GM12878 (cell line): ENCODE measurements around the gene TTLL11. TPM values are rescaled to one million over a fixed set of nuclear protein-coding genes. Genes with fewer than 3 reads are reported as not detected.
"Not testable (repeated sequence)": the region's sequence is repeated elsewhere in the genome, so short reads cannot be mapped to it uniquely, and the experiment has no call there.

ENCODE experiments used
- ATAC-seq: fragments of 200-7000 bp; cut with Tn5 transposase; 3 replicates; pipeline ENCODE4 v1.9.1; 2020; ENCODE audit warnings: mild to moderate bottlenecking, moderate library complexity
- BruUV-seq: library from RNA; stranded (reverse); fragments of 400-500 nt; replicated peaks from 2 replicates; lab custom pipeline; 2021; lab: Mats Ljungman, UMichigan
- CTCF ChIA-PET: fragments of 300-600 bp; sonication (Branson Sonifier 250); formaldehyde crosslinking; extraction: SDS; loops from one replicate; lab custom pipeline; 2021; ENCODE audit warnings: inconsistent platforms; lab: Yijun Ruan, JAX
- POLR2A ChIA-PET: fragments of 350-600 bp; formaldehyde crosslinking; extraction: SDS; loops from one replicate; lab custom pipeline; 2021; ENCODE audit warnings: inconsistent platforms; lab: Charles Lee
- RAD21 ChIA-PET: fragments of 300-600 bp; sonication (Branson Sonifier 250); formaldehyde crosslinking; loops from one replicate; lab custom pipeline; 2023; ENCODE audit warnings: antibody characterized with exemption; ENCODE audit not compliant: unreplicated experiment; lab: Charles Lee
- SMC1A ChIA-PET: fragments of 300-600 bp; sonication (Branson Sonifier 250); formaldehyde crosslinking; loops from one replicate; lab custom pipeline; 2023; ENCODE audit not compliant: unreplicated experiment, uncharacterized antibody; lab: Charles Lee
- DNase-seq: peaks from one replicate; pipeline ENCODE4 v3.0.0-alpha.2; 2011; ENCODE audit warnings: low read depth, low spot score
- FAIRE-seq: peaks from 3 replicates; lab custom pipeline; 2011; peaks lifted over from hg19 to GRCh38; lab: Jason Lieb, UNC
- H2AFZ ChIP-seq: 2 replicates; pipeline ENCODE4 v1.6.0; 2011; ENCODE audit warnings: low read depth, low read length, control low read depth; ENCODE audit not compliant: control insufficient read depth
- H3K27ac ChIP-seq: 2 replicates; pipeline ENCODE4 v1.5.1; 2011; ENCODE audit warnings: control low read depth; ENCODE audit not compliant: control insufficient read depth, insufficient read depth
- H3K27me3 ChIP-seq, 2 experiments: replicated peaks in 1 of 2; 2 replicates each; pipeline versions ENCODE4 v1.6.0 to v1.6.1; 2011; ENCODE audit warnings: low read length in 1 of 2; ENCODE audit not compliant: control insufficient read depth in 2 of 2, insufficient read depth in 2 of 2
- H3K36me3 ChIP-seq, 2 experiments: 2 replicates each; pipeline ENCODE4 v1.5.1; 2011; ENCODE audit warnings: low read length in 1 of 2; ENCODE audit not compliant: control insufficient read depth in 2 of 2, insufficient read depth in 2 of 2
- H3K4me1 ChIP-seq: 2 replicates; pipeline ENCODE4 v1.6.1; 2011; ENCODE audit warnings: mild to moderate bottlenecking, low read length, moderate library complexity, mixed read lengths; ENCODE audit not compliant: control insufficient read depth, insufficient read depth
- H3K4me2 ChIP-seq: 2 replicates; pipeline ENCODE4 v1.6.0; 2011; ENCODE audit warnings: control low read depth; ENCODE audit not compliant: control insufficient read depth, insufficient read depth
- H3K4me3 ChIP-seq: fragments of 200-600 bp; sonication (generic); 2 replicates; pipeline ENCODE4 v1.5.1; 2016
- H3K79me2 ChIP-seq: 2 replicates; pipeline ENCODE4 v1.6.0; 2011; ENCODE audit warnings: low read length; ENCODE audit not compliant: control insufficient read depth, insufficient read depth
- H3K9ac ChIP-seq: 2 replicates; pipeline ENCODE4 v1.8.0; 2011; ENCODE audit warnings: low read length, control low read depth, mixed read lengths; ENCODE audit not compliant: control insufficient read depth, insufficient read depth
- H3K9me3 ChIP-seq: replicated peaks from 3 replicates; pipeline ENCODE4 v1.5.1; 2011; ENCODE audit warnings: mild to moderate bottlenecking, low read length; ENCODE audit not compliant: control insufficient read depth, insufficient read depth
- H4K20me1 ChIP-seq: 2 replicates; pipeline ENCODE4 v1.6.0; 2011; ENCODE audit not compliant: control insufficient read depth, insufficient read depth
- GABPA ChIP-seq: IDR thresholded peaks from 2 replicates; pipeline ENCODE4 v1.6.1; 2014; ENCODE audit warnings: antibody characterized with exemption, low read depth, mild to moderate bottlenecking, inconsistent platforms
- ZNF274 ChIP-seq: IDR thresholded peaks from one replicate; pipeline ENCODE4 v1.8.0; 2011; ENCODE audit not compliant: insufficient read length, insufficient read depth
- WGBS: methylation state at CpG from one replicate; pipeline ENCODE4 v1.1.6; 2016; ENCODE audit warnings: low lambda C conversion rate; ENCODE audit not compliant: insufficient replicate concordance, insufficient coverage; ENCODE audit errors: missing lambda C conversion rate; 5-methylcytosine and 5-hydroxymethylcytosine counted together
- in situ Hi-C: fragments of 300-500 bp; cut with MboI; formaldehyde crosslinking; loops from 9 replicates; pipeline ENCODE4 v1.14.3; 2018; ENCODE audit warnings: mixed read lengths
- intact Hi-C: fragments of 100-400 bp; cut with micrococcal nuclease; formaldehyde crosslinking; loops from one replicate; pipeline ENCODE4 v1.14.2; 2022; ENCODE audit not compliant: unreplicated experiment
- polyA plus RNA-seq, 11 experiments: library from polyadenylated mRNA; depleted of rRNA in 4 of 11; unstranded in 6 of 11; stranded (reverse) in 5 of 11; fragments of >200 nt; fragmentation: Nextera tagmentation in 4 of 11; fragmentation: Illumina TruSeq in 1 of 11; extraction: Ambion mirVana in 4 of 11; extraction: Trizol in 1 of 11; gene quantifications; 1 replicate in 1 of 11; 2 replicates in 10 of 11; pipeline versions ENCODE4 v1.2.1 to v1.2.3, GENCODE V29; 2011 to 2016; ENCODE audit warnings: inconsistent platforms in 2 of 11, missing spikeins in 2 of 11, low read depth in 1 of 11
- total RNA-seq, 4 experiments: library from RNA; depleted of rRNA in 3 of 4; stranded (reverse); fragments of >200 nt in 3 of 4; fragmentation: Illumina TruSeq in 1 of 4; extraction: Trizol in 1 of 4; gene quantifications; 2 replicates each; pipeline versions ENCODE4 v1.2.1 to v1.2.3, GENCODE V29; 2013 to 2021
- TF ChIP-seq, protein P1 (sequence below), 3 experiments: IDR thresholded peaks in 2 of 3; conservative IDR thresholded peaks in 1 of 3; 2 replicates each; pipeline ENCODE4 v1.5.1; 2011; ENCODE audit warnings: low read depth in 3 of 3, low read length in 3 of 3, mild to moderate bottlenecking in 3 of 3, control low read depth in 2 of 3, moderate library complexity in 2 of 3, inconsistent platforms in 1 of 3, mixed read lengths in 1 of 3; ENCODE audit not compliant: control insufficient read depth in 2 of 3, insufficient read depth in 1 of 3; ENCODE audit errors: extremely low read depth in 1 of 3

The TTLL11 gene
- total and polyA plus RNA-seq, 10 of the 15 experiments (the other 5 are each of a cell fraction or from before 2014, with no cell fraction given): 1.2 to 3.7 (median 2.9) TPM

DNA sequence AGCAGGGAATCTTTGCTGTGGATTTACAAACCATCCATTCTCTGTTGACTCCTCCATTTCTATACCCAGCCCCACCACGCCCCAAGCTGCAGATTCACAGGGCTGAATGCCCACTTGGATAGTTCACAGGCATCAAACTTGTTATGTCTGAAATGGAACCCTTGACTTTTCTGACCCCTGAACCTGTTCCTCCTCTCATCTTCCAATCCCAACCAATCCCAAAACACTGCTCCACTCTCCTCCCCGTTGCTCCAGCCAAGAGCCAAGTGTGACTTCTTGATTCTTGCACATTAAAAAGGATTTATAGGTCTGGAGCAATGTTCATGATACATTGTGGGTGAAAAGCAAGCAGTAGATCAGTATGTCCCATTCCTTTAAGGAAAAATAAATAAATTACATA is 296.0 kb downstream of the TTLL11 start (continued):
- no peak for TF ChIP-seq GABPA
- TF ChIP-seq, protein P1, sequence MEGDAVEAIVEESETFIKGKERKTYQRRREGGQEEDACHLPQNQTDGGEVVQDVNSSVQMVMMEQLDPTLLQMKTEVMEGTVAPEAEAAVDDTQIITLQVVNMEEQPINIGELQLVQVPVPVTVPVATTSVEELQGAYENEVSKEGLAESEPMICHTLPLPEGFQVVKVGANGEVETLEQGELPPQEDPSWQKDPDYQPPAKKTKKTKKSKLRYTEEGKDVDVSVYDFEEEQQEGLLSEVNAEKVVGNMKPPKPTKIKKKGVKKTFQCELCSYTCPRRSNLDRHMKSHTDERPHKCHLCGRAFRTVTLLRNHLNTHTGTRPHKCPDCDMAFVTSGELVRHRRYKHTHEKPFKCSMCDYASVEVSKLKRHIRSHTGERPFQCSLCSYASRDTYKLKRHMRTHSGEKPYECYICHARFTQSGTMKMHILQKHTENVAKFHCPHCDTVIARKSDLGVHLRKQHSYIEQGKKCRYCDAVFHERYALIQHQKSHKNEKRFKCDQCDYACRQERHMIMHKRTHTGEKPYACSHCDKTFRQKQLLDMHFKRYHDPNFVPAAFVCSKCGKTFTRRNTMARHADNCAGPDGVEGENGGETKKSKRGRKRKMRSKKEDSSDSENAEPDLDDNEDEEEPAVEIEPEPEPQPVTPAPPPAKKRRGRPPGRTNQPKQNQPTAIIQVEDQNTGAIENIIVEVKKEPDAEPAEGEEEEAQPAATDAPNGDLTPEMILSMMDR (IDR thresholded peaks at IDR 0.05 in 2 of 3, conservative IDR thresholded peaks at IDR 0.05 in 1 of 3; ENCODE audit: control insufficient read depth in 2 of 3, extremely low read depth in 1 of 3, insufficient read depth in 1 of 3, low read depth in 3 of 3, low read length in 3 of 3): no peak
- no peak for TF ChIP-seq ZNF274

DNA sequence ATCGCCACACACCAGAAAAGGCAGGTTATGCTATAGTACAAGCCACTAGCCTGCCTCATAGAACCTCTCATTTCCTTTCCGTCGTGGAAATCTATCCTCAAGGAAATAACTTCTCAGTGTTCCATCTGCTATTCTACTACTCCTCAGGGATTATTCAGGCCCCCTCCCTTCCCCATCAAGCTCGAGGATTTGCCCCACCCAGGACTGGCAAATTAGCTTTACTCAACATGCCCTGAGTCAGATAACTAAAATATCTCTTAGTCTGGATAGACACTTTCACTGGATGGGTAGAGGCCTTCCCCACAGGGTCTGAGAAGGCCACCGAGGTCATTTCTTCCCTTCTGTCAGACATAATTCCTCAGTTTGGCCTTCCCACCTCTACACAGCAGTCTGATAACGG is 298.8 kb downstream of the TTLL11 start:
- H3K4me2 ChIP-seq, H3K36me3 ChIP-seq, H3K27ac ChIP-seq, CTCF ChIA-PET, intact Hi-C loops, FAIRE-seq, ATAC-seq, H4K20me1 ChIP-seq, H3K27me3 ChIP-seq, H3K4me1 ChIP-seq, H3K79me2 ChIP-seq, BruUV-seq, DNase-seq, H3K9me3 ChIP-seq, H2AFZ ChIP-seq, H3K4me3 ChIP-seq, in situ Hi-C loops, POLR2A ChIA-PET, SMC1A ChIA-PET, H3K9ac ChIP-seq, RAD21 ChIA-PET: not testable (repeated sequence)
- 29% methylated on average over 6 of the region's 6 CpGs for WGBS

DNA sequence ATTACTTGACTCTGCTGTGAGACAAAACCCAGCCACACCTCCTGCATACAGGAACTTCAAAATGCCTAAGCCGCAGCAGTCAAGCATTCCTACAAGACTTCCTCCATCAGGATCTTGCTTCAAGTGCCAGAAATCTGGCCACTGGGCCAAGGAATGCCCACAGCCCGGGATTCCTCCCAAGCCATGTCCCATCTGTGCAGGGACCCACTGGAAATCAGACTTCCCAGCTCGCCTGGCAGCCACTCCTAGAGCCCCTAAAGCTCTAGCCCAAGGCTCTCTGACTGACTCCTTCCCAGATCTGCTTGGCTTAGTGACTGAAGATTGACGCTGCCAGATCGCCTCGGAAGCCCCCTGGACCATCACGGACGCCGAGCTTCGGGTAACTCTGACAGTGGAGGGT is 300.6 kb downstream of the TTLL11 start:
- in situ Hi-C loops, FAIRE-seq: not testable (repeated sequence)

More for the DNA sequence above, 300.6 kb downstream of the TTLL11 start:
- ATAC-seq, H3K79me2 ChIP-seq, SMC1A ChIA-PET, CTCF ChIA-PET, H3K27me3 ChIP-seq, H3K4me3 ChIP-seq, intact Hi-C loops, H4K20me1 ChIP-seq, H3K4me2 ChIP-seq, POLR2A ChIA-PET, RAD21 ChIA-PET, H2AFZ ChIP-seq, DNase-seq, BruUV-seq, H3K9ac ChIP-seq, H3K9me3 ChIP-seq, H3K27ac ChIP-seq, H3K4me1 ChIP-seq, H3K36me3 ChIP-seq: not testable (repeated sequence)
- WGBS: 22% methylated on average over 10 of the region's 10 CpGs
